GM18507 (cell line): ENCODE measurements around the gene CCR8.
A peak's percentile ranks its signal among the peaks of the same experiment; 100 is the strongest.
"Not testable (repeated sequence)": the region's sequence is repeated elsewhere in the genome, so short reads cannot be mapped to it uniquely, and the experiment has no call there.

Experiments
- DNase-seq: peaks from one replicate; pipeline ENCODE4 v3.0.0; 2011; ENCODE audit warnings: low read depth; ENCODE audit not compliant: insufficient read length; ENCODE audit errors: extremely low spot score
- FAIRE-seq: peaks from 2 replicates; lab custom pipeline; 2011; peaks lifted over from hg19 to GRCh38; lab: Jason Lieb, UNC

The CCR8 gene

DNA sequence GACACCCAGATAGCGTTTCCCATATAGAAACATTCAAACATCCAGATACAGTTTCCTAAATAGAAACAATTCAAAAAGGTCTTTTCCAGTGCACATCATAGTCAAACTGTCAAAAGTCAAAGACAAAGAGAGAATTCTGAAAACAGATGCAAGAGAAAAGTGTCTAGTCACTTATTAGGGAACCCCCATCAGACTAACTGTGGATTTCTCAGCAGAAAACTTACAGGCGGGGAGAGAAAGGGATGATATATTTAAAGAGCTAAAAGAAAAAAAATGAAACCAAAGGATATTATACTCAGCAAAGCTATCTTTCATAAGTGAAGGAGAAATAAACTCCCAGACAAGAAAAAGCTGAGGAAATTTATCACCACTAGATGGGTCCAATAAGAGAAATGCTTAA is 27.3 kb upstream of the CCR8 start:
- peak; percentile 9 for FAIRE-seq
- no peak for DNase-seq

DNA sequence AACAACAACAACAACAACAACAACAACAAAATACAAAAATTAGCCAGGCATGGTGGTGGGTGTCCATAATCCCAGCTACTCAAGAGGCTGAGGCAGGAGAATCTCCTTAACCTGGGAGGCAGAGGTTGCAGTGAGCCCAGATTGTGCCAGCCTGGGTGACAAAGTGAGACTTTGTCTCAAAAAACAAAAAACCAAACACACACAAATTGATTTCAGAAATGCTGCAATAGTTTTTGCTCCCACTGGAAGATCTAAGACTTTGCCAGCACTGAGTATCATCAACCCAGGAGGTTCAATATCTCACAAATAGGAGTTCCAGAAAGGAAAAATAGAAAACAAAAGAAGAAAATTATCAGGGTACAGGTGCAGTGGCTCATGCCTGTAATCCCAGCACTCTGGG is 16.2 kb upstream of the CCR8 start:
- no peak for FAIRE-seq
- no peak for DNase-seq

DNA sequence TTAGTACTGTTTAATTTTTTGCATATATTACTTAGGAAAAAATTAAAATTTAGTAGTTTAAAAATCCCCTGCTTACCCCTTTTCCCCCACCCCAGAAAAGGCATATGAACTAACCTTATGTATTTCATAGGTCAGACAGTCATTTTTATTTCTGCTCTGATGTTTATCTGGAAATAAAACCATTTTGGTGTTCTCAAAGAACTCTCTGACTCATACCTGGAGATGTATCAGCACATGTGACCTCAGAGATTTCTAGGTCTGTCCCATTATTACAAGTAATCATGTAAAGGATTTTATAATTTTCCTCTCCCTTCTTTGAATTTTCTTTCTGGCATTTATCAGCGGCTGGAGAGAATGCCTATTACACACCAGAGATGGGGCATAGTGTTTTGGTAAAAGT is 14.1 kb upstream of the CCR8 start:
- FAIRE-seq: no peak
- no peak for DNase-seq

DNA sequence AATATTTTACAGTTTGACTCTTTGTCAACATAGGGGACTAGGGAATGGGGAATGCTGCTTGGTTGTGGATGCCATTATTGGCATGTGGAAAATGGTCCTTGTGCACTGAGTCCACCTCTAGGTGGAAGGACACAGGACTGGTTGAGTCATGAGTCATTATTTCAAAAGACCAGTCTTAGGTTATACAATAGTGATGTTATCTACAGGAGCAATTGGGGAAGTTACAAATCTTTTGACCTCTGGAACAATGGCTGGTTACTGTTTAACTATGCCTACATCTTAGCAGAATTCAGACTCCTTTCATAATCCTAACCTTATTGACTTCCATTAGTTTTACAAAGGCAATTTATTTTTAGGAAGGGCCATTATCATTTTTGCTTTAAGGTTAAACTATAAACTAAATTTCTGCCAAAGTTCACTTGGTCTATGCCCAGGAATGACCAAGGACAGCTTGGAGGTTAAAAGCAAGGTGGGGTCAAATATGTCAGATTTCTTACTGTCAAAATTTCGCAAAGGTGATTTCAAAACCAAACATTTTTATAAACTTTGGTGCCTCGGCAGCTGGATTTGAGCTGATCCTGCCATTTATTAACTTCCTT is 11.8 kb upstream of the CCR8 start:
- FAIRE-seq (no peak), DNase-seq (no peak)

DNA sequence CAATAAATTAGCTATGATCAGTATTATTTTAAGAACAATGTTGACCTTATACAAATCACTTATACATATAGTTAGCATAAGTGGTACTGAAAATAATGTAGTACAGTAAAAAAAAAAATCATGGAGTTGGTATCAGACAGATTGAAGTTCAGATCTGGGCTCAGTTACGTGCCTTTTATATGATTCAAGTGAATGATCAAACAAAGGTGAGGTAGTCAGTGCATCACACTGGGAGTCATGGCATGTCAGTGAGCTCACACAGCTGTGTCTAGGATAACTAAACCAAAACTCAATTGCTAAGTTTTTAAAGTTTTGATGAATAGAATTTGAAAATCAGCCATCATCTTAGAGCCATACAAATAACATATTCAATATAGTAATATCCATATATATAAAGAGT is 11.2 kb upstream of the CCR8 start:
- FAIRE-seq (no peak), DNase-seq (no peak)

DNA sequence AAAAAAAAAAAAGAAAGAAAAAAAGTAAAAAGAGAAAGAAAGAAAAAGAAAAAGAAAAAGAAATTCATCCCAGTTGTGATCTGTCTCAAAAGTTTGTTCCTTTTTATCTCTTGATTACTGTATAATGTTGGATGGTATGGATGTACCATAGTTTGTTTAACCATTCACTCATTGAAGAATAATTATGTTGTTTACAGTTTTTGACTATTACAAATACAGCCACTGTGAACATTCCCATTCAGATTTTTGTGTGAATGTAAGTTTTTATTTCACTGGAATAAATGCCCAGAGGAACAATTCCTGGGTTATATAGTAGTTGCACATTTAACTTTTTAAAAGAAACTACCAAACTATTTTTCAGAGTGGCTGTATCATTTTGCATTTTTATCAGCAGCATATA is 10.3 kb upstream of the CCR8 start:
- FAIRE-seq (no peak), DNase-seq (no peak)

DNA sequence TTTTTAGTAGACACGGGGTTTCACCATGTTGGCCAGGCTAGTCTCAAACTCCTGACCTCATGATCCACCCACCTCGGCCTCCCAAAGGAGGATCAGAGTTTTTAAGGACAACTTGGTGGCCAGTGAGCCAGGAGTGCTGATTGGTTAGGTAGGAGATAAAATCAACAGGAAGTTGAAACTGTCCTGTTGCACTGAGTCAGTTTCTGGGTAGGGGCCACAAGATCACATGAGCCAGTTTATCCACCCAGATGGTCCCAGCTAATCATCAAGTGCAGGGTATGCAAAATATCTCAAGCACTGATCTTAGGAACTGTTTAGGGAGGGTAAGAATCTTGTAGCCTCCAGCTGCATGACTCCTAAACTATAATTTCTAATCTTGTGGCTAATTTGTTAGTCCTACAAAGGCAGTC is 7.9 kb upstream of the CCR8 start:
- FAIRE-seq: peak; percentile 45
- DNase-seq: not testable (repeated sequence)

DNA sequence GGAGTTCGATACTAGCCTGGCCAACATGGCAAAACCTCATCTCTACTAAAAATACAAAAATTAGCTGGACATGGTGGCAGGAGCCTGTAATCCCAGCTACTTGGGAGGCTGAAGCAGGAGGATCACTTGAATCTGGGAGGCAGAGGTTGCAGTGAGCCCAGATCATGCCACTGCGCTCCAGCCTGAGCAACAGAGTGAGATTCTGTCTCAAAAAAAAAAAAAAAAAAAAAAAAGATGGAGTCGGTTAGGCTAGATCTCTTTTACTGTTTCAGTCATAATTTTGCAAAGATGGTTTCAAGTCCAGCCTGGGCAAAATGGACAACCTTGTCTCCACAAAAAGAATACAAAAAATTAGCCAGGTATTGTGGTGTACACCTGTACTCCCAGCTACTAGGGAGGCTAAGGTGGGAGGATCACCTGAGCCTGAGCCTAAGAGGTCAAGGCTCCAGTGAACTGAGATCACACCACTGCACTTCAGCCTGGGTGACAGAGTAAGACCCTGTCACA is 7.2 kb upstream of the CCR8 start:
- FAIRE-seq, DNase-seq: not testable (repeated sequence)

DNA sequence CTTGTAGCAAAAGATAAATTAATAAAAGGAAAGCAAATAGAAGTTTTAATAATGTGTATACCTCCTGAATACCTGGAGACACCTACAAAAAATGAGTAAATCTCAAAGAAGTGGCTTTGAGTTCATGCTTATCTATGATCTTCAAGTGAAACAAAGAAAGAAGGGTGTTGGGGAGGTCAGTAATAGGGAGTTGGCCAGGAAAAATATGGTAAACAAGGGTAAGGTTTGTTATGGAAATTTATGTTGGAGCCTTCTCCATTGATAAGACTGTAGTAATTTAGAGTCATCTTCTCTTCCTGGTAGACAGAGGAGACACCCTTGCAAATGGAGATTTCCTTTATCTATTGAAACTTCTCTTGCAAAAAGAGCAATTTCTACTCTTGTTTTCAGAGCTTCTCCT is 6.6 kb upstream of the CCR8 start:
- FAIRE-seq: no peak
- DNase-seq: no peak

DNA sequence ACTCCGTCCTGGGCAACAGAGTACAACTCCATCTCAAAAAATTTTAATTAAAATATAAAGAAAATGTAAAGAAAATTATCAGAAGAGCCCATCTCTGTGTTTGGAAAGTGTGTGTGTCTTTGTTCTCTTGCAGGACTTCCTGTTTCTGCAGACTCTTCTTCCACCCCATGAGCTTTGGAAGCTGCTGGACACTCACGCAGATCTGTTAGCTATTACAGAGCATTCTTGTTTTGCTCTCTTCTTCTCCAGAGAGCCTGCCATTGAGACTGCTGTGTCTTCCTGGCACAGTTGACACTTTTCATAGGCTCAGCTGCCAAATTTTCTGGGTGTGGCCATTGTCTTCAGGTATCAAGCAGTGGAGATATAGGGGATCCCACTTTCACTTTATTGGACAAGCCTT is 6.0 kb upstream of the CCR8 start:
- DNase-seq (no peak), FAIRE-seq (no peak)

DNA sequence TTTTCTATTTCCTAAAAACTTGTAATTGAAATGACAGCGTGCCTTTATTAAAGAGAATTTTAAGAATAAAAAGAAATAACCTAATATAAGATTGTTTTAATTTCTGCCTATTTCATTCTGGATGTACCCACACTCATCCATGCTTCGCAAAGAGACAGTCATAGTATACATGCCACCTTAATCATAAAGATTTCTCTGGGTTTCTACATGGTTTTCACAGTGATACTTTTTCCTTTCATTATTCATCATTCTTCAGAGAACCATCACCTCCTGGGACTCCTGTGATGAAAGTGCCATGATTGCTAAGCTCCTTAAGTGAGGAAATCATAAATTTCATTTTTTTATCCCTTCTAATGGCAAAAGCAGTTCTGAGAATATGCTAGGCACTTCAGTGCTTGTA is 4.3 kb upstream of the CCR8 start:
- DNase-seq (no peak), FAIRE-seq (no peak)

DNA sequence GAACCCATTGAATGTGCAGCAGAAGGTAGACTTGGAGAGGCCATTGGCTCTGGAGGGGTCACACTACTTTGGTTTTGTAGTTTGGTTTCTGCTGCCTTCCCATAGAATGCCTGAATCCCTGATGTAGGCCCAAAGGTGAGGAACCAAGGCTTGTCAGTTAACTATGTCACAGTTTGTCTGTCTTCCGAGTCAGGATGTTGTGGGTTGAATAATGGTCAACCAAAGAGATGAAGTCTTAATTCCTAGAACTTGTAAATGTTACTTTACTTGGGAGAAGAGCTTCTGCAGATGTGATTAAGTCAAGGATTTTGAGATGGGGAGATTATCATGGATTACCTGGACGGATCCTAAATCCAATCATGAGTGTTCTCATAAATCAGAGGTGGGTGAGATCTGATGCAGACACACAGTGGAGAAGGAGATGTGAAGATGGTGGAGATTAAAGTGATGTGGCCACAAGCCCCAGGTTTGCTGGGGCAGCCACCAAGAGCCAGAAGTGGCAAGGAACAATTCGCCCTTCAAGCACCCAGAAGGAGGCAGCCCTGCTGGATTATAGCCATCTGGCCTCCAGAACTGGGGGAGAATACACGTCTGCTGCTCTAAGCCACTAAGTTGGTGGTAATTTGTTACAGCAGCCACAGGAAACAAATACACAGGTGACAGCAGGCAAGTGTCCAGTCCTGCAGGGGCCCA is 2.3 kb upstream of the CCR8 start:
- peak; percentile 15 for FAIRE-seq

DNA sequence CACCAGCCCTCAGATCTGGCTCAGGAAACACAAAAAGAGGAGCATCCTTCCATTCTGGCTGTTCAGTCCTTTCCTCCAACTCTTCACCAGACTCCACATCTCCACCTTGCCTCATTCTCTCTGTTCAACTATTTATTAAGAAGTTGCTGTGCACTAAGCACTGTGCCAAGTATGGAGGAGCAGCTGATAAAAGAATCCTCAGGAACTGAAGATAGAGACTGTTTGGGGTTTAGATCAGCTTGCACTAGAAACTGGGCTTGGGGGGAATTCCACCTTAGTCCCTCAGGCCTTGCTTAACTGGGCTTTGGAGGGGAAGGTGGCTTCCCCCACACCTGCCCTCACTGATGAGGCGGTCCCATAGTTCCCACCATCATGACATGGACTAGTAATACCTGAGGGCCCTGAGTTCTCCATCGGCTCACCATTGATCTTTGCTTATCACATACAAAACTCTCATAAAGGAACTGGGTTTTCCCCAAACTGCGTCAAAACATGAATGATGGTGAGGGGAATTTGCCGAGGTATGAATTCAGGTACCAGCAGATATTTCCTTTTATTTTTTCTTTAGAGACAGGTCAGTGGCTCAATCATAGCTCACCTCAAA is 1.7 kb upstream of the CCR8 start:
- DNase-seq: no peak
- peak; percentile 87 for FAIRE-seq

More for the DNA sequence above, 2.3 kb upstream of the CCR8 start:
- no peak for DNase-seq

DNA sequence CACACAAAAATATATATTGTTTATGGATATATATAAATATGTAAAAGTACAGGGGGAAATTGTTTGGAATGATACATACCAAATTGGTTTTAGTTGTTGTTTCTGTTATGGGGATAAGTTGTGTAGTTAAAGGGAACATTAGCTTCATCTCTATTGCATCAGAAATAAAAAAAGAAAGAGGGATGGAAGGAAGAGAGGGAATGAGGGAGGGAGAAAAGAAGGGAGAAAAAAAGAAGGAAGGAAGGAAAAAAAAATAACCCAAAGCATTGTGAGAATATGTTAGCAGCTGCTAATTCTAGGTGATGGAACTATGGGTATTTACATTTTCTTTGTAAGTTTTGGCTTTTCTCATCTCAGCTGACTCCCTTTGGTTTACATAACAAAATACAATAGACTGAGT is 1.3 kb downstream of the CCR8 start:
- FAIRE-seq: no peak
- DNase-seq: no peak

DNA sequence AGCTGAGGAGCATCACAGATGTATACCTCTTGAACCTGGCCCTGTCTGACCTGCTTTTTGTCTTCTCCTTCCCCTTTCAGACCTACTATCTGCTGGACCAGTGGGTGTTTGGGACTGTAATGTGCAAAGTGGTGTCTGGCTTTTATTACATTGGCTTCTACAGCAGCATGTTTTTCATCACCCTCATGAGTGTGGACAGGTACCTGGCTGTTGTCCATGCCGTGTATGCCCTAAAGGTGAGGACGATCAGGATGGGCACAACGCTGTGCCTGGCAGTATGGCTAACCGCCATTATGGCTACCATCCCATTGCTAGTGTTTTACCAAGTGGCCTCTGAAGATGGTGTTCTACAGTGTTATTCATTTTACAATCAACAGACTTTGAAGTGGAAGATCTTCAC is 3.0 kb downstream of the CCR8 start:
- FAIRE-seq (no peak), DNase-seq (no peak)

DNA sequence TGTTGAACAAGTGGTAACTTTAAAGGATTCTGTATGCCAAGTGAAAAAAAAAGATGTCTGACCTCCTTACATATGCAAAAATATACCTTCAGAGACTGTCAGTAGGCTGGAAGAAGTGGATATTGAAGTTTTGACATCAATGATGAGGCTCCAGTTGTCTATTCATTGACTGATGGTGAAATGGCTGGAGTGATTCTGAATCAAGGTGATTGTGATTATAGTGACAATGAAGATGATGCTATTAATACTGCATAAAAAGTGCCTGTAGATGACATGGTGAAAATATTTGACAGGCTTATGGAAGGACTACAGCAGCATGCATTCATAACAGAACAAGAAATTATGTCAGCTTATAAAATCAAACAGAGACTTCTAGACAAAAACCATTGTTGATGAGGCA is 4.1 kb downstream of the CCR8 start:
- no peak for DNase-seq
- no peak for FAIRE-seq

DNA sequence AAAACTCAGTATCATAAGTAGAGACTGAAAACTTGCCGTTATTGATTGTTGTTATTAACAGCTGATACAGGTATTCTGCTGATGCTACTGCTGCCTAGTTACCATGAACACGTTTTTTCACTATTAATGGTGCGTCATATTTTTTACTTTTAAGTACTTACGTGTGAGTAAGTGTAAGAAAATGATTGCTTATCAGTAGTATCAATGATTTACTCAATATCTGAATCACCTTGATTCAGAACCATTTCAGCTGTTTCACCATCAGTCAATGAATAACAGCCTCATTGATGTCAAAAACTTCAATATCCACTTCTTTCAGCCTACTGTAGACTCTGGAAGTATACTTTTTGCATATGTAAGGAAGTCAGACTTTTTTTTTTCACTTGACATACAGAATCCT is 4.7 kb downstream of the CCR8 start:
- no peak for DNase-seq
- FAIRE-seq: no peak

DNA sequence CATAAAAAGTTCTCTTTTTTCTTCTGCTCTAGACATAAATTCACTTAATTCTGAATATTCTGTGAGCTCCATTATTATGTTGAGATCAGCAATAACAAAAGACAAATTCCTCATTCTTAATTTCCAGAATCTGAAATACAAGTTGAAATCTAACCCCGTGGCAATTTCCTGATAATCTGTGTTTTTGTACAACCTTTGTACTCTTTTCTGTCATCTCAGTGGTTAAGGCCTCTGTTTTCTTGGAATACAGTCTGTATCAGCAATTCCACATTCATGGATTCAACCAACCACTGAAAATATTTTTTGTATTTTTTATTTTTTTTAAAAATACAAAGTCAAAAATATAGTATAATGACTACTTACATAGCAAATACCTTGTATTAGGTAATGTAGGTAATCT is 8.7 kb downstream of the CCR8 start:
- FAIRE-seq (no peak), DNase-seq (no peak)

DNA sequence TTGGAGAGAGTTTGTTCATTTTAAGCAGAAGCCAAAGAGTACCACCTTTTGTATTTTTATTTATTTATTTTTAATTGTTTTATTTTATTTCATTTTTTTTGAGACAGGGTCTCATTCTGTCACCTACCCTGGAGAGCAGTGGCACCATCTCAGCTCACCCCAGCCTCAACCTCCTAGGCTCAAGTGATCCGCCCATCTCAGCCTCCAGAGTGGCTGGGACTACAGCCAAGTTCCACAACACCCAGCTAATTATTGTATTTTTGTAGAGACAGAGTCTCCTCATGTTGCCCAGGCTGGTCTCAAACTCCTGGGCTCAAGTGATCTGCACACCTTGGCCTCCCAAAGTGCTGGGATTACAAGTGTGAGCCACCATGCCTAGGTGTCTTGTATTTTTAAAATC is 9.6 kb downstream of the CCR8 start:
- DNase-seq (no peak), FAIRE-seq (no peak)

DNA sequence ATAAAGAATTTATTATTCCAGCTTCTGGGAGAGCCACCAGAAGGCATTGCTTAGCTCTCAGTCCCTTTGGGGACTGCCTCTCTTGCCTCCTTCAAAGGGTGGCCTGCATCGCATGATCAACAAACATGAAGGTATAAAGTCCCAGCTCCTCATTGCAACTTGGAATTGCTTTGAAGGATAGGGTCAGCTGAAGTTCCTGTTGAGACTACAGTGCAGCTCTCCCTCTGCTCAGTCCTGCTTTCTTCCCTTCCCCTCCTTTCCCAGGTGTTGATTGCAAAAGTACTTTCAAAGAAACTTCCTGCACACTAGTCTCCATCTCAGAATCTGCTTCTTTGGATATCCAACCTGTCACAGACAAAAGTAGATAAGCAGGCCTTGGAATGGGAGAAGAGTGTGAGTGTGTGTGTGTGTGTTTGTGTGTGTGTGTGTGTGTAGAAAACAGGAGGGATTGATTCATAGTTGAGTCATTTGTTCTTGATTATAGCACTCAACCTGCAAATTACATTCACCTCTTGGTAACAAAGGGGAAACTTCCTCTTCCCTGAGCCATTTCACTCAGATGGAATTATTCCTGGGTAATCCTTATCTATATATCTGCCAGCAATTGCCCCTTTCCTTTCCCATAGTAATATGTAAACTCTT is 13.7 kb downstream of the CCR8 start:
- DNase-seq: no peak
- FAIRE-seq: no peak

DNA sequence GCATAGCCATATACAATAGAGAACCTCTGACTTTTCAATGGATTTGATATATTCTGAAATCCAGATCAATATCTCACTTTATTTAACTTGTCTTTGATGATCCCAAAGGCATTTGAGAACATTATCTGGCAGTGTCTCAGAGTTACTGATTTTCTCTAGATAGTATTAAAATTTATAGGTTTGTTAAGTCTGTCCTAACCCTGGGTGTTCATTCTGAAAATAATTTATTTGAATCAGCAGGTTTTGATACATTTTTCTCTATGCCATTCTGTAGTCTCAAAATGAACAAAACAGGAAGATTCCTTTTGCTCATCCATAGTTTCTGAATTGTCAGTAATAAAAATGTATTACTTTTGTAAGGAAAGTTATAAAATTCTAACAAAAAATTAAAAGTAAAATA is 14.3 kb downstream of the CCR8 start:
- DNase-seq (no peak), FAIRE-seq (no peak)
